KMS-11 (cell line): ENCODE results near the gene NIPAL3.
"Not testable (repeated sequence)": the region's sequence is repeated elsewhere in the genome, so short reads cannot be mapped to it uniquely, and the experiment has no call there.

ENCODE experiments used
- H2AFZ ChIP-seq: fragments of 200-600 bp; sonication (generic); 2 replicates; pipeline ENCODE4 v1.6.1; 2016; ENCODE audit warnings: antibody characterized with exemption, mixed run types, low read depth
- H3K27ac ChIP-seq: fragments of 200-600 bp; sonication (generic); 2 replicates; pipeline ENCODE4 v1.6.1; 2016; ENCODE audit warnings: mild to moderate bottlenecking, mixed run types
- H3K27me3 ChIP-seq: fragments of 200-600 bp; sonication (generic); 2 replicates; pipeline ENCODE4 v1.6.1; 2017; ENCODE audit warnings: mild to moderate bottlenecking, low read depth, mixed run types, moderate library complexity; ENCODE audit not compliant: insufficient read depth
- H3K36me3 ChIP-seq: fragments of 200-600 bp; sonication (generic); 2 replicates; pipeline ENCODE4 v1.6.1; 2017; ENCODE audit warnings: mild to moderate bottlenecking, mixed run types; ENCODE audit not compliant: insufficient read depth
- H3K4me1 ChIP-seq: fragments of 200-600 bp; sonication (generic); 2 replicates; pipeline ENCODE4 v1.6.1; 2016; ENCODE audit warnings: mild to moderate bottlenecking, low read depth, mixed run types; ENCODE audit not compliant: poor library complexity, severe bottlenecking
- H3K4me2 ChIP-seq: fragments of 200-600 bp; sonication (generic); 2 replicates; pipeline ENCODE4 v1.7.0; 2016; ENCODE audit warnings: mild to moderate bottlenecking, mixed run types
- H3K4me3 ChIP-seq: fragments of 200-600 bp; sonication (generic); IDR thresholded peaks from 2 replicates; pipeline ENCODE4 v1.6.1; 2017; ENCODE audit warnings: low read depth, low read length, mixed read lengths; ENCODE audit not compliant: insufficient read depth
- H3K79me2 ChIP-seq: fragments of 200-600 bp; sonication (generic); 2 replicates; pipeline ENCODE4 v1.6.1; 2016; ENCODE audit warnings: low read depth, mixed run types; ENCODE audit not compliant: insufficient read depth
- H3K9ac ChIP-seq: fragments of 200-600 bp; sonication (generic); 2 replicates; pipeline ENCODE4 v1.6.1; 2016; ENCODE audit warnings: mild to moderate bottlenecking, mixed run types
- H4K20me1 ChIP-seq: fragments of 200-600 bp; sonication (generic); 2 replicates; pipeline ENCODE4 v1.6.1; 2016; ENCODE audit warnings: mild to moderate bottlenecking, mixed run types; ENCODE audit not compliant: insufficient read depth
- TF ChIP-seq, protein P1 (sequence below): fragments of 200-600 bp; sonication (generic); conservative IDR thresholded peaks from 2 replicates; pipeline ENCODE4 v1.6.1; 2017; ENCODE audit warnings: low read depth, mild to moderate bottlenecking, antibody characterized with exemption, low read length, moderate library complexity, mixed read lengths

NIPAL3 gene

GRCh38 chr1:24483441-24483840 lies 67.8 kb downstream of the NIPAL3 start:
- Histone ChIP-seq H3K27me3 (no peaks in the 10 kb centered on the region), H2AFZ (no peak overlapping the region), H3K4me2 (no peak overlapping the region), H3K9ac (no peak overlapping the region), H3K27ac (no peak overlapping the region), H3K79me2 (no peaks in the 10 kb centered on the region), H4K20me1 (no peaks in the 10 kb centered on the region), H3K4me1 (no peaks in the 10 kb centered on the region), H3K36me3 (no peaks in the 10 kb centered on the region), H3K4me3 (no peak overlapping the region)
- TF ChIP-seq, protein P1, sequence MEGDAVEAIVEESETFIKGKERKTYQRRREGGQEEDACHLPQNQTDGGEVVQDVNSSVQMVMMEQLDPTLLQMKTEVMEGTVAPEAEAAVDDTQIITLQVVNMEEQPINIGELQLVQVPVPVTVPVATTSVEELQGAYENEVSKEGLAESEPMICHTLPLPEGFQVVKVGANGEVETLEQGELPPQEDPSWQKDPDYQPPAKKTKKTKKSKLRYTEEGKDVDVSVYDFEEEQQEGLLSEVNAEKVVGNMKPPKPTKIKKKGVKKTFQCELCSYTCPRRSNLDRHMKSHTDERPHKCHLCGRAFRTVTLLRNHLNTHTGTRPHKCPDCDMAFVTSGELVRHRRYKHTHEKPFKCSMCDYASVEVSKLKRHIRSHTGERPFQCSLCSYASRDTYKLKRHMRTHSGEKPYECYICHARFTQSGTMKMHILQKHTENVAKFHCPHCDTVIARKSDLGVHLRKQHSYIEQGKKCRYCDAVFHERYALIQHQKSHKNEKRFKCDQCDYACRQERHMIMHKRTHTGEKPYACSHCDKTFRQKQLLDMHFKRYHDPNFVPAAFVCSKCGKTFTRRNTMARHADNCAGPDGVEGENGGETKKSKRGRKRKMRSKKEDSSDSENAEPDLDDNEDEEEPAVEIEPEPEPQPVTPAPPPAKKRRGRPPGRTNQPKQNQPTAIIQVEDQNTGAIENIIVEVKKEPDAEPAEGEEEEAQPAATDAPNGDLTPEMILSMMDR = no peak

- Histone ChIP-seq H3K4me3 (no peak overlapping the region), H3K79me2 (no peaks in the 10 kb centered on the region), H3K4me1 (no peaks in the 10 kb centered on the region), H3K36me3 (no peaks in the 10 kb centered on the region), H3K9ac (no peak overlapping the region), H3K27me3 (no peaks in the 10 kb centered on the region), H2AFZ (no peak overlapping the region), H4K20me1 (no peaks in the 10 kb centered on the region), H3K27ac (no peak overlapping the region), H3K4me2 (no peak overlapping the region)
- TF ChIP-seq, protein P1 = no peak
Observed at GRCh38 chr1:24484199-24484598, 68.6 kb downstream of the NIPAL3 start.

DNA sequence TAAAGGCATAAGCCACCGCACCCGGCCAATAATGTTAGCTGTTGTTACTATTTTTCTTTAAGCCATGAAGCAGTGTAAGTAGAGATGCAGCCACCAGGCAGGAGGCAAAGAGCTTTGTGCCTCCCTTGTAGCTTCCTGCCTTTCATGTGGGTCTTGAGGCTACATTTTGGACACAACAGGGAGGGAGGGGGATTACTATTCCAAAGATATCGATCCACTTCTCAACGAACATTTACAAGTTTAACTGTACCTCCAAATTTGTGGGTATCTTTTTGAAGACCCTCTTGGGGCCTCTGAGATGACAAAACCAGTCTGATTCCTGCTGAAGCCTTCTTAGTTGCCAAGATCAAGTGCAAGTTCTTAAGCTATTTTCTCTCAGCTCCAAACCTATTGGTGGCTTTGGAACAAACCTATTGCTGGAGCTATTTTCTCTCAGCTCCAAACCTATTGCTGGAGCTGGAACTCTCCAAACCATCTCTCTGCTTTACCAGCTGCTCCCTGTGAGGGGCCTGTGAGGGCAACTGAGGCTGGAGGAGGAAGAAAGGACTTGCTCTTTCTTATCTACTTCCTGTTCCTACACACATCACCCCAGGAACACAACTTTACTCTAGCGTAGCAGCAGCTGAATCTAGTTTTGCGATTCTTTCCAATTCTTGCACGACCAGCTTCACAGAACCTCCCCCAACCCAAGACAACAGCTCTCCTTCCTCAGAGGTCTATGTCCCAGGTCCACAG lies 70.9 kb downstream of the NIPAL3 start:
- H3K4me2 ChIP-seq = no peak overlapping the region
- H3K27ac ChIP-seq = no peak overlapping the region
- H3K9ac ChIP-seq = no peak overlapping the region
- H3K27me3 ChIP-seq = no peaks in the 10 kb centered on the region
- H3K36me3 ChIP-seq = no peaks in the 10 kb centered on the region
- H3K4me3 ChIP-seq = no peak overlapping the region
- TF ChIP-seq, protein P1 = no peak
- H3K79me2 ChIP-seq = no peaks in the 10 kb centered on the region
- H3K4me1 ChIP-seq = no peaks in the 10 kb centered on the region
- no peak overlapping the region for H2AFZ ChIP-seq
- no peaks in the 10 kb centered on the region for H4K20me1 ChIP-seq

GRCh38 chr1:24487455-24487854 lies 71.9 kb downstream of the NIPAL3 start:
- TF ChIP-seq, protein P1 = no peak
- Histone ChIP-seq H3K79me2 (no peaks in the 10 kb centered on the region), H4K20me1 (no peaks in the 10 kb centered on the region), H3K27ac (no peak overlapping the region), H3K9ac (no peak overlapping the region), H3K4me1 (no peaks in the 10 kb centered on the region), H3K4me2 (no peak overlapping the region), H3K36me3 (no peaks in the 10 kb centered on the region), H3K4me3 (no peak overlapping the region), H2AFZ (no peak overlapping the region), H3K27me3 (no peaks in the 10 kb centered on the region)

GRCh38 chr1:24488159-24488558 lies 72.6 kb downstream of the NIPAL3 start:
- H2AFZ ChIP-seq, H3K9ac ChIP-seq, H3K4me2 ChIP-seq, H3K27me3 ChIP-seq, H3K27ac ChIP-seq, H3K4me1 ChIP-seq, H3K79me2 ChIP-seq, H3K4me3 ChIP-seq, H3K36me3 ChIP-seq, H4K20me1 ChIP-seq: not testable (repeated sequence)
